HepG2 (cell line): ENCODE results near the gene TFEB. TPM values are rescaled to one million over a fixed set of nuclear protein-coding genes. Genes with fewer than 3 reads are reported as not detected.
A peak's percentile ranks its signal among the peaks of the same experiment; 100 is the strongest.

Experiments used
- ATAC-seq: fragments of 200-7000 bp; cut with Tn5 transposase; 3 replicates; pipeline ENCODE4 v1.9.1; 2020; ENCODE audit warnings: mild to moderate bottlenecking, moderate library complexity
- BruUV-seq: library from RNA; stranded (reverse); fragments of 400-500 nt; replicated peaks from 2 replicates; lab custom pipeline; 2021; lab: Mats Ljungman, UMichigan
- CTCF ChIA-PET: fragments of 300-600 bp; formaldehyde crosslinking; extraction: SDS; loops from one replicate; lab custom pipeline; 2021; ENCODE audit warnings: low total read pairs, inconsistent platforms, low intra/inter-chr PET ratio; lab: Yijun Ruan, JAX
- POLR2A ChIA-PET: fragments of 350-600 bp; sonication (Branson Sonifier 250); formaldehyde crosslinking; loops from one replicate; lab custom pipeline; 2020; ENCODE audit warnings: antibody characterized with exemption, inconsistent platforms; lab: Yijun Ruan, JAX
- DNase-seq: peaks from one replicate; pipeline ENCODE4 v3.0.0-alpha.2; 2015; ENCODE audit warnings: low spot score
- FAIRE-seq: peaks from 3 replicates; lab custom pipeline; 2011; peaks lifted over from hg19 to GRCh38; lab: Jason Lieb, UNC
- H2AFZ ChIP-seq: one replicate; pipeline ENCODE4 v1.6.1; 2011; ENCODE audit warnings: low read length, inconsistent platforms
- H3K27ac ChIP-seq: fragments of 300-600 bp; 3 replicates; pipeline ENCODE4 v1.8.0; 2011; ENCODE audit warnings: mixed run types, mild to moderate bottlenecking, mixed read lengths, low read length, inconsistent platforms; ENCODE audit not compliant: insufficient read depth; ENCODE audit errors: extremely low read length
- H3K27me3 ChIP-seq, 2 experiments: fragments of 200-600 bp in 1 of 2; 2 replicates in 1 of 2; 3 replicates in 1 of 2; pipeline versions ENCODE4 v1.6.0 to v1.8.0; 2011; ENCODE audit warnings: low read length in 2 of 2, mild to moderate bottlenecking in 2 of 2, moderate library complexity in 2 of 2, inconsistent platforms in 1 of 2; ENCODE audit not compliant: insufficient read depth in 2 of 2, control insufficient read depth in 1 of 2
- H3K36me3 ChIP-seq, 2 experiments: fragments of 200-600 bp in 1 of 2; replicated peaks in 1 of 2; 2 replicates in 1 of 2; 3 replicates in 1 of 2; pipeline versions ENCODE4 v1.5.1 to v1.8.0; 2011; ENCODE audit warnings: low read length in 2 of 2, inconsistent platforms in 1 of 2; ENCODE audit not compliant: insufficient read depth in 2 of 2, control insufficient read depth in 1 of 2
- H3K4me1 ChIP-seq: 2 replicates; pipeline ENCODE4 v1.5.1; 2012; ENCODE audit warnings: low read length, inconsistent platforms; ENCODE audit not compliant: insufficient read depth
- H3K4me2 ChIP-seq: 2 replicates; pipeline ENCODE4 v1.6.0; 2011; ENCODE audit warnings: low read depth, low read length, inconsistent platforms
- H3K4me3 ChIP-seq, 3 experiments: fragments of 200-600 bp in 1 of 3; sonication (generic), shearing (Covaris generic) in 1 of 3; replicated peaks in 1 of 3; 2 replicates each; pipeline ENCODE4 v1.5.1; 2011 to 2016; ENCODE audit warnings: low read length in 3 of 3, inconsistent platforms in 2 of 3, low read depth in 2 of 3, mild to moderate bottlenecking in 2 of 3, control low read depth in 1 of 3, mixed read lengths in 1 of 3; ENCODE audit not compliant: insufficient read depth in 1 of 3
- H3K79me2 ChIP-seq: one replicate; pipeline ENCODE4 v1.6.1; 2011; ENCODE audit warnings: low read length, inconsistent platforms; ENCODE audit not compliant: insufficient read depth
- H3K9ac ChIP-seq: 2 replicates; pipeline ENCODE4 v1.6.0; 2011; ENCODE audit warnings: mild to moderate bottlenecking, low read depth, low read length, inconsistent platforms; ENCODE audit not compliant: insufficient read depth
- H3K9me3 ChIP-seq: 2 replicates; pipeline ENCODE4 v1.5.1; 2012; ENCODE audit warnings: mild to moderate bottlenecking, low read length
- H4K20me1 ChIP-seq: 2 replicates; pipeline ENCODE4 v1.6.0; 2011; ENCODE audit warnings: inconsistent platforms, mild to moderate bottlenecking, low read length, moderate library complexity; ENCODE audit not compliant: insufficient read depth
- GPN1 ChIP-seq: sonication (generic); formaldehyde crosslinking; IDR thresholded peaks from 2 replicates; pipeline ENCODE4 v1.5.1; 2020; ENCODE audit warnings: missing genetic modification reagents, borderline replicate concordance
- MYPOP ChIP-seq: sonication (generic); formaldehyde crosslinking; IDR thresholded peaks from 2 replicates; pipeline ENCODE4 v1.8.1; 2023; ENCODE audit warnings: mild to moderate bottlenecking, moderate library complexity, missing genetic modification reagents
- TRAFD1 ChIP-seq: sonication (generic); formaldehyde crosslinking; IDR thresholded peaks from 2 replicates; pipeline ENCODE4 v1.5.1; 2020; ENCODE audit warnings: missing genetic modification reagents, mild to moderate bottlenecking, borderline replicate concordance
- ZFP1 ChIP-seq: IDR thresholded peaks from 2 replicates; pipeline ENCODE4 v1.6.1; 2016
- WGBS: methylation state at CpG from one replicate; pipeline ENCODE4 v1.1.6; 2017; ENCODE audit warnings: low lambda C conversion rate; 5-methylcytosine and 5-hydroxymethylcytosine counted together
- in situ Hi-C: cut with HindIII; loops from 2 replicates; pipeline ENCODE4 v1.10.0; 2017; ENCODE audit warnings: low pct_unique_long_range_greater_than_20kb; ENCODE audit not compliant: extremely low pct_ligation_motif_present
- intact Hi-C: fragments of 100-400 bp; cut with micrococcal nuclease; formaldehyde crosslinking; loops from one replicate; pipeline ENCODE4 v1.10.0; 2022; ENCODE audit not compliant: unreplicated experiment
- polyA plus RNA-seq, 8 experiments: library from polyadenylated mRNA; depleted of rRNA in 3 of 8; stranded (reverse) in 7 of 8; unstranded in 1 of 8; fragments of >200 nt; fragmentation: Illumina TruSeq in 4 of 8; extraction: Trizol in 4 of 8; gene quantifications; 2 replicates each; pipeline versions ENCODE4 v1.2.1 to v1.2.3, GENCODE V29; 2011 to 2016; ENCODE audit warnings: low read depth in 4 of 8, missing spikeins in 1 of 8, mixed read lengths in 1 of 8; ENCODE audit not compliant: insufficient read depth in 1 of 8
- total RNA-seq, 5 experiments: library from RNA; depleted of rRNA; stranded (reverse); fragments of >200 nt; fragmentation: Illumina TruSeq; extraction: Trizol; gene quantifications; 2 replicates each; pipeline ENCODE4 v1.2.3, GENCODE V29; 2016; ENCODE audit warnings: low read depth in 1 of 5

TFEB gene
- total and polyA plus RNA-seq, 2 of the 13 experiments (the other 11 are each of a cell fraction or from before 2014, with no cell fraction given), result 13.3 to 18.7 TPM

- Histone ChIP-seq H3K79me2 (no peaks in the 10 kb centered on the region), H3K9ac (no peak overlapping the region), H3K4me3 (no peak overlapping the region), H3K27me3 (no peaks in the 10 kb centered on the region), H3K9me3 (no peaks in the 10 kb centered on the region), H4K20me1 (no peaks in the 10 kb centered on the region), H3K27ac (no peak overlapping the region), H3K36me3 (no peaks in the 10 kb centered on the region), H3K4me2 (no peak overlapping the region), H3K4me1 (peaks cover 61% of the 10 kb centered on the region), H2AFZ (no peak overlapping the region)
- intact Hi-C loops, result no loop called here
- FAIRE-seq (no peak), DNase-seq (no peak), ATAC-seq (no peak; the same call in 1 of the 3 replicates)
- 74% methylated on average over 12 of the region's 13 CpGs for WGBS
- in situ Hi-C loops, result no loop called here
- TF ChIP-seq GPN1 (CRISPR knock-in tag), result 0 out of 2 replicates have a peak, but pooled peaks have one; percentile 17
- no peak for TF ChIP-seq ZFP1 (CRISPR knock-in tag)
- POLR2A ChIA-PET, result interaction anchor here (1.1 to 4.5 kb wide), 4 partner anchors 9 to 31 kb away, joined by 3 to 31 read pairs (median 6); no protein-coding TSS in a partner anchor
- CTCF ChIA-PET, result no interaction called here
- no TSS peak for BruUV-seq
Observed at GRCh38 chr6:41759106-41759904, 23.9 kb upstream of the TFEB start.

- ChIA-PET POLR2A (interaction anchor here (1.1 to 4.5 kb wide), 4 partner anchors 10 to 30 kb away, joined by 3 to 31 read pairs (median 6); no protein-coding TSS in a partner anchor), CTCF (no interaction called here)
- in situ Hi-C loops (no loop called here), intact Hi-C loops (no loop called here)
- Histone ChIP-seq H3K9ac (no peak overlapping the region), H3K4me3 (no peak overlapping the region), H3K4me2 (no peak overlapping the region), H3K27ac (no peak overlapping the region), H4K20me1 (no peaks in the 10 kb centered on the region), H2AFZ (no peak overlapping the region), H3K4me1 (peaks cover 66% of the 10 kb centered on the region), H3K9me3 (no peaks in the 10 kb centered on the region), H3K36me3 (no peaks in the 10 kb centered on the region), H3K79me2 (no peaks in the 10 kb centered on the region), H3K27me3 (no peaks in the 10 kb centered on the region)
- no peak for FAIRE-seq
- ATAC-seq, result no peak
- TF ChIP-seq MYPOP (CRISPR knock-in tag), result no peak
- TF ChIP-seq TRAFD1 (CRISPR knock-in tag), result no peak
- 87% methylated on average over 6 of the region's 6 CpGs for WGBS
- DNase-seq, result no peak
- BruUV-seq, result no TSS peak
Observed at GRCh38 chr6:41758641-41759035, 23.2 kb upstream of the TFEB start.
